ENCODE data around the gene ARL8A.

Gene ARL8A

DNA sequence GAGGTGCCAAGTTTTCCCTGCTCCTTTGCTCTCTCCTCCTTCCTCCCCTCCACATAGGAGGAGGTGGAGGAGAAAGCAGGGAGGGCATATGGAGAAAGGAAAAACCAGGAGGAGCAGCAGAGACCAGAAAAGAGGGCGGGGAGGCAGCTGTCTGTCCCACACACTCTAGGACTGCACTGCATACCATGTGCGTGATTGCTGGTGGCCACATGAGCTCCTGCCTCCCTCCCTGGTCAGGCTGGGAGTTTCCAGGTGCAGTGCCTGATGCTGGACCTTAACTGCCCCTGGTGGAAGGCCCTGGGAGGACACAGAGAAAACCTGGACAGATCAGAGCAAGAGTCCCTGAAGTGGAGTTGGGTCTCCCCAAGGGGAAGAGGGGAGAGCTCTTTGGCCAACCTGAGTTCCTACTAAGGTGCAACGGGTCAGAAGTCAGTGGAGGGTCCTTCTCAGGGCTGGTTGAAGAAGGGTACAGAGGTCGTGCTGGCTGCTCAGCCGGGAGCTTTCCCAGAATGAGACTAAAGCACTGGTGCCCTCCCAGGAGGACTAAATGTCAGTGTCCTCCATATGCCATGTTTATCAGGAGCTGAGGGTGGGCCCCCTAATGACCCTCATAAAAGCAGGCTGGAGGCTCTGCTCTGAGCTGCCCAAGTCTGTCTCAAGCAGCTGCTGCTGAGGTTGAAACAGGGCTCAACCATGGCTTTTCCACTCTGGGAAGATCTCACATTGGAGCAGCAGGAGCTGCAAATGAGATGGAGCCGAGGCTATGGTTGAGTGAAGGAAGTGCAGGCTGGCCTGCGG is 45.6 kb upstream of the ARL8A start:
- no peak overlapping the region for H3K4me3 Mint-ChIP-seq
- H3K27me3 Mint-ChIP-seq (ENCODE audit: low read depth, poor library complexity): peaks cover 27% of the 10 kb centered on the region
- H3K9me3 Mint-ChIP-seq: peaks cover 13% of the 10 kb centered on the region
- peaks cover 38% of the 10 kb centered on the region for H3K4me1 Mint-ChIP-seq
- H3K36me3 Mint-ChIP-seq (ENCODE audit: low read depth): no peaks in the 10 kb centered on the region
- H3K27ac Mint-ChIP-seq: peak overlapping the region; percentile 96
- DNase-seq: no peak
- TF ChIP-seq, protein P1, sequence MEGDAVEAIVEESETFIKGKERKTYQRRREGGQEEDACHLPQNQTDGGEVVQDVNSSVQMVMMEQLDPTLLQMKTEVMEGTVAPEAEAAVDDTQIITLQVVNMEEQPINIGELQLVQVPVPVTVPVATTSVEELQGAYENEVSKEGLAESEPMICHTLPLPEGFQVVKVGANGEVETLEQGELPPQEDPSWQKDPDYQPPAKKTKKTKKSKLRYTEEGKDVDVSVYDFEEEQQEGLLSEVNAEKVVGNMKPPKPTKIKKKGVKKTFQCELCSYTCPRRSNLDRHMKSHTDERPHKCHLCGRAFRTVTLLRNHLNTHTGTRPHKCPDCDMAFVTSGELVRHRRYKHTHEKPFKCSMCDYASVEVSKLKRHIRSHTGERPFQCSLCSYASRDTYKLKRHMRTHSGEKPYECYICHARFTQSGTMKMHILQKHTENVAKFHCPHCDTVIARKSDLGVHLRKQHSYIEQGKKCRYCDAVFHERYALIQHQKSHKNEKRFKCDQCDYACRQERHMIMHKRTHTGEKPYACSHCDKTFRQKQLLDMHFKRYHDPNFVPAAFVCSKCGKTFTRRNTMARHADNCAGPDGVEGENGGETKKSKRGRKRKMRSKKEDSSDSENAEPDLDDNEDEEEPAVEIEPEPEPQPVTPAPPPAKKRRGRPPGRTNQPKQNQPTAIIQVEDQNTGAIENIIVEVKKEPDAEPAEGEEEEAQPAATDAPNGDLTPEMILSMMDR (IDR thresholded peaks at IDR 0.05): no peak

DNA sequence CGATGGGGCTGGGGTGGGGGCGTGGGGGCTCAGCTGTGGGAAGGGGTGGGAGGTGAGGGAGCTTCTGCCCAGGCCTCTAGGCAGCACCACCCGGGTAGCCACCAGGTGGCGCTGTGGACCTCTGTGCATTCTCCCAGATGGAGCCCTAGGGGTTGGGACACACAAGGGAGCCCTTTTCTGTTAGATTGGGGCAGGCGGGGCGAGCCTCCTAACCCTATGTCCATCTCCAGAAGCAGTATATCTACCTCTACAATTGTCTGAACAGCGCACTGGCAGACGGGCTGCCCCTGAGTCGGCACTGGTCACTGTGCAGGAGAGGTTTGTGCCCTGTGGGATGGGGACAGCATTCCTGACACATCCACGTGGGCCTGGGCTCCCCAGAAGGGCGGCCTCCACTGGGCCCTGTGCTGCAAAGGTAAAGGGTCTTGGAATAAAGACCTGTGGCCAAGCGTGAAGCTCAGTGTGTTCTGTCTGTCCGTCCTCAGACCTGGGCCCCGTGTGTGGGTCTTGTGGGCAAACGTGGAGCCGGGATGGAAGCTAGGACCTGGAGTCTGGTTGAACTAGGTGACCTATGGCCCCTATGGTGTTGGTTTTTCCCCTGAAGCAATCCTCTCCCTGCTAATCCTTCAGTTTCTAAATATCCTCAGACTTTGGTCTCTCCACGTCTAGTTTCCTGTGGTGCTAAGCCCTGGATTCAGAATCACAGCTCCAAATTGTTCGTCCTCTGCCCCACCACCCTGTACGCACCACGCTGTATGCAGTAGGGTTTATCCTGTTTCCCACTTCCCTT is 44.7 kb upstream of the ARL8A start:
- peaks cover 21% of the 10 kb centered on the region for H3K27me3 Mint-ChIP-seq (ENCODE audit: low read depth, poor library complexity)
- H3K4me3 Mint-ChIP-seq: no peak overlapping the region
- H3K4me1 Mint-ChIP-seq: peaks cover 40% of the 10 kb centered on the region
- H3K9me3 Mint-ChIP-seq: peaks cover 13% of the 10 kb centered on the region
- H3K36me3 Mint-ChIP-seq (ENCODE audit: low read depth): no peaks in the 10 kb centered on the region
- H3K27ac Mint-ChIP-seq: peak overlapping the region; percentile 96
- TF ChIP-seq, protein P1 (IDR thresholded peaks at IDR 0.05): peak; percentile 88
- peak; percentile 94 for DNase-seq

DNA sequence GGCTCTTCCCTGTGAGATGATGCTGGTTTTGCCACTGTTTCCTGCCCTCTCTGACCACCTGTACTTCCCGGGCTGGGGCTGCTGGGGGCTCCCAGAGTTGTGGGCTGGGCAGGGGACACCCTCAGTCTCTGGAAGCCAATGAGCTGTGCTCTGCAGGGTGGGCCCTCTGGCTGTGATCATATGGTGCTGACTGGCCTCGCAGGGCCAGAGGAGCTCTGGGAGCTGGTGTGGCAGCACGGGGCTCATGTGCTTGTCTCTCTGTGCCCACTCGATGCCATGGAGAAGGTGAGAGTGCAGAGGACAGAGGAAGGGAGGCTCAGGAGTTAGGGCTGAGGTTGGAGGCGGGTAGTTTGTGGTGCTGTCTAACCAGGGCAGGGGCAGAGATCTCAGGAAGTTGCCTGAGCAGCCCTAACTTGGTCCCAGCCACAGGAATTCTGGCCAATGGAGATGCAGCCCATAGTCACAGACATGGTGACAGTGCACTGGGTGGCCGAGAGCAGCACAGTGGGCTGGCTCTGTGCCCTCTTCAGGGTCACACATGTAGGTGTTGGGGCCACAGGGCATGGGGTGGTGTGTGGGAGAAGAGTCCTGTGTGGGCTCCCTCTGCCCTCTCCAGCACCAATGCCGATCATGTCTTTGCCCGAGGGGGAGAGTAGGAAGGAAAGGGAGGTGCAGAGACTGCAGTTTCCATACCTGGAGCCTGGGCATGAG is 43.3 kb upstream of the ARL8A start:
- H3K27ac Mint-ChIP-seq: no peak overlapping the region
- TF ChIP-seq, protein P1 (IDR thresholded peaks at IDR 0.05): no peak
- peaks cover 13% of the 10 kb centered on the region for H3K9me3 Mint-ChIP-seq
- H3K27me3 Mint-ChIP-seq (ENCODE audit: low read depth, poor library complexity): peaks cover 12% of the 10 kb centered on the region
- DNase-seq: no peak
- H3K4me3 Mint-ChIP-seq: no peak overlapping the region
- H3K36me3 Mint-ChIP-seq (ENCODE audit: low read depth): no peaks in the 10 kb centered on the region
- H3K4me1 Mint-ChIP-seq: peaks cover 41% of the 10 kb centered on the region

DNA sequence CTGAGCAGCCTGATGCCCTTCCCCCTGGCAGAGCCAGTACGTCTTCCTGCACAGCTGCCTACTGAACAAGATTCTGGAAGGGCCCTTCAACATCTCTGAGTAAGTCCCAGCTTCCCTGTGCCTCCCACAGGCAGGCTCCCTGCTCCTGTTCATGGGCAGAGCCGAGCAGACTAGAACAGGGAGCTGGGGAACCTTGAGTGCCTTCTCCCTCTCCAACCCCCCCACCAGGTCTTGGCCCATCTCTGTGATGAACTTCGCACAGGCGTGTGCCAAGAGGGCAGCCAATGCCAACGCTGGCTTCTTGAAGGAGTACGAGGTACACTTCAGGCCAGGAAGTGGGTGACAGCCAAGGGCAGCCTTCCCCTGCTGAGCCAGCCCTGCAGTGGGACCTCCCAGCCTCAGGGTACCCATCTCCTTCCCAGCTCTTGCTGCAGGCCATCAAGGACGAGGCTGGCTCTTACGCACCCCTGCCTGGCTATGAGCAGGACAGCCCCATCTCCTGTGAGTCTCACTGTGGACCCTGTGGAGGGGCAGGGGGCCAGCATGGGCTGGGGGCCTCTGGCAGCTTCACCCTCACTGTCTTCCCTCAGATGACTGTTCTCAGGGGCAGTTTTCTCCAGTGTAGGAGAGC is 42.6 kb upstream of the ARL8A start:
- TF ChIP-seq, protein P1 (IDR thresholded peaks at IDR 0.05): no peak
- Mint-ChIP-seq H3K27ac (no peak overlapping the region), H3K4me1 (peaks cover 46% of the 10 kb centered on the region), H3K27me3 (ENCODE audit: low read depth, poor library complexity) (peaks cover 6% of the 10 kb centered on the region), H3K9me3 (peaks cover 6% of the 10 kb centered on the region), H3K4me3 (no peak overlapping the region), H3K36me3 (ENCODE audit: low read depth) (no peaks in the 10 kb centered on the region)
- no peak for DNase-seq

DNA sequence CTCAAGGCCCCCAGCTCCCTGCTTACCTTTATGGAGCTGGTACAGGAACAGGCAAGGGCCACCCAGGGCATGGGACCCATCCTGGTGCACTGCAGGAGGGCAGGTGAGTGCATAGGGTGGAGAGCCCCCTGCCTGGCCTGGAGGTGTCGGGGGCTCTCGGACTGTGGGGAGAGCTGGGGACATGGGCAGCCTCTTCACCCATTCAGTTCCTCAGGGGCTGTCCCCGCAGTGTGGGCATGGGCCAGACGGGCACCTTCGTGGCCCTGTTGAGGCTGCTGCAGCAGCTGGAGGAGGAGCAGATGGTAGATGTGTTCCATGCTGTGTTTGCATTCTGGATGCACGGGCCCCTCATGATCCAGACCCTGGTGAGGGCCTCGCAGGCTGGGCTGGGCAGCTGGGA is 41.8 kb upstream of the ARL8A start:
- peaks cover 9% of the 10 kb centered on the region for H3K27me3 Mint-ChIP-seq (ENCODE audit: low read depth, poor library complexity)
- TF ChIP-seq, protein P1 (IDR thresholded peaks at IDR 0.05): no peak
- H3K9me3 Mint-ChIP-seq: peaks cover 6% of the 10 kb centered on the region
- H3K4me1 Mint-ChIP-seq: peaks cover 50% of the 10 kb centered on the region
- DNase-seq: no peak
- no peak overlapping the region for H3K27ac Mint-ChIP-seq
- H3K36me3 Mint-ChIP-seq (ENCODE audit: low read depth): no peaks in the 10 kb centered on the region
- no peak overlapping the region for H3K4me3 Mint-ChIP-seq

All from nephron progenitor cell (in vitro differentiated cells).